Smooth muscle cell (in vitro differentiated cells): ENCODE data around the gene FAT1. TPM values are rescaled to one million over a fixed set of nuclear protein-coding genes. Genes with fewer than 3 reads are reported as not detected.
A peak's percentile ranks its signal among the peaks of the same experiment; 100 is the strongest.

Experiments
- DNase-seq: peaks from one replicate; lab custom pipeline; 2025; ENCODE audit not compliant: unreplicated experiment; lab: John Stamatoyannopoulos, UW
- H2AFZ ChIP-seq: fragments of 200-600 bp; sonication (generic); 2 replicates; pipeline ENCODE4 v1.6.0; 2016; ENCODE audit warnings: antibody characterized with exemption, low read depth, mild to moderate bottlenecking
- H3F3A ChIP-seq: fragments of 200-600 bp; sonication (generic); 2 replicates; pipeline ENCODE4 v1.6.0; 2017; ENCODE audit warnings: antibody characterized with exemption, low read depth
- H3K27ac ChIP-seq: fragments of 200-600 bp; sonication (generic); 2 replicates; pipeline ENCODE4 v1.5.1; 2016; ENCODE audit warnings: low read depth, mild to moderate bottlenecking
- H3K27me3 ChIP-seq: fragments of 200-600 bp; sonication (generic); 2 replicates; pipeline ENCODE4 v1.6.1; 2016; ENCODE audit warnings: low read depth, mild to moderate bottlenecking
- H3K36me3 ChIP-seq: fragments of 200-600 bp; sonication (generic); 2 replicates; pipeline ENCODE4 v1.5.1; 2016; ENCODE audit warnings: low read depth
- H3K4me1 ChIP-seq: fragments of 200-600 bp; sonication (generic); 2 replicates; pipeline ENCODE4 v1.5.1; 2016; ENCODE audit warnings: low read depth
- H3K4me2 ChIP-seq: fragments of 200-600 bp; sonication (generic); 2 replicates; pipeline ENCODE4 v1.6.0; 2016; ENCODE audit warnings: mild to moderate bottlenecking
- H3K4me3 ChIP-seq: fragments of 200-600 bp; sonication (generic); 2 replicates; pipeline ENCODE4 v1.5.1; 2016; ENCODE audit warnings: mild to moderate bottlenecking
- H3K79me2 ChIP-seq: fragments of 200-600 bp; sonication (generic); 2 replicates; pipeline ENCODE4 v1.6.0; 2016; ENCODE audit warnings: low read depth, mild to moderate bottlenecking
- H3K9ac ChIP-seq: fragments of 200-600 bp; sonication (generic); 2 replicates; pipeline ENCODE4 v1.6.0; 2016; ENCODE audit warnings: low read depth
- H3K9me3 ChIP-seq: fragments of 200-600 bp; sonication (generic); replicated peaks from 2 replicates; pipeline ENCODE4 v1.5.1; 2016; ENCODE audit warnings: low read depth
- H4K20me1 ChIP-seq: fragments of 200-600 bp; sonication (generic); 2 replicates; pipeline ENCODE4 v1.6.0; 2016; ENCODE audit warnings: low read depth
- CTCF ChIP-seq: fragments of 200-600 bp; sonication (generic); IDR thresholded peaks from 2 replicates; pipeline ENCODE4 v1.5.1; 2017; ENCODE audit warnings: borderline replicate concordance, mild to moderate bottlenecking, antibody characterized with exemption; ENCODE audit not compliant: insufficient read depth, poor library complexity, severe bottlenecking
- WGBS: methylation state at CpG from one replicate; pipeline ENCODE4 v1.1.7; 2016; ENCODE audit warnings: low lambda C conversion rate; 5-methylcytosine and 5-hydroxymethylcytosine counted together
- polyA plus RNA-seq: library from polyadenylated mRNA; unstranded; fragments of >200 nt; fragmentation: Nextera tagmentation; extraction: Ambion mirVana; gene quantifications from 2 replicates; pipeline ENCODE4 v1.2.1, GENCODE V29; 2016
- total RNA-seq: library from RNA; depleted of rRNA; stranded (reverse); fragments of >200 nt; gene quantifications from 2 replicates; pipeline ENCODE4 v1.2.3, GENCODE V29; 2014

FAT1 gene
- total and polyA plus RNA-seq, 2 experiments from 2014 or later = 42.4 to 395 TPM

- DNase-seq = no peak
- Histone ChIP-seq H2AFZ (no peak overlapping the region), H3K27me3 (no peaks in the 10 kb centered on the region), H3K36me3 (no peaks in the 10 kb centered on the region), H3K9ac (no peak overlapping the region), H4K20me1 (peaks cover 95% of the 10 kb centered on the region), H3K4me1 (peaks cover 62% of the 10 kb centered on the region), H3K27ac (no peak overlapping the region), H3K79me2 (peaks cover 72% of the 10 kb centered on the region), H3F3A (no peaks in the 10 kb centered on the region), H3K9me3 (no peaks in the 10 kb centered on the region), H3K4me2 (no peak overlapping the region), H3K4me3 (no peak overlapping the region)
- WGBS = 42% methylated on average over 12 of the region's 12 CpGs
- TF ChIP-seq CTCF = no peak
These were observed 35.3 kb downstream of the FAT1 start for GRCh38 chr4:186688150-186688943.

DNA sequence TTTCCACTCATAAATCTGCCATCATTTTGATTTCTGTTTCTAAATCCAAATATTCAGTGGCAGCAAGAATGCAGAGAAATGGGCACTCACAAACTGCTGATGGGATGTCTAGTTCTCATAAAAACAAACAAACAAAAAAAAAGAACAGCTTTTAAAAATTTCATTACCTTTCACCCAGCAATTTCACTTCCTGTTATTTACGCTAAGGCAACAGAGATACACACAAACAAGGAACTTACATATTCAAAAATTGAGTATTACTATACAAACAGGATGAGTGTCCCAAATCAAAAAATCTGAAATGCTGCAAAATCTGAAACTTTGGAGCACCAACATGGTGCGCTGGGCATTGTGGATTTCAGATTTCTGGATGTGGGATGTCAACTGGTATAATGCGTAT, 36.4 kb downstream of the FAT1 start:
- Histone ChIP-seq H3K79me2 (peaks cover 73% of the 10 kb centered on the region), H3K4me2 (no peak overlapping the region), H2AFZ (no peak overlapping the region), H3K4me1 (peaks cover 62% of the 10 kb centered on the region), H4K20me1 (peaks cover 95% of the 10 kb centered on the region), H3K27ac (peak overlapping the region; percentile 80), H3K4me3 (no peak overlapping the region), H3K27me3 (no peaks in the 10 kb centered on the region), H3K36me3 (no peaks in the 10 kb centered on the region), H3K9me3 (no peaks in the 10 kb centered on the region), H3K9ac (no peak overlapping the region), H3F3A (no peaks in the 10 kb centered on the region)
- no peak for TF ChIP-seq CTCF
- WGBS = 90% methylated on average over 3 of the region's 3 CpGs
- no peak for DNase-seq

- Histone ChIP-seq H3K4me2 (peak overlapping the region; percentile 67), H3K79me2 (peaks cover 73% of the 10 kb centered on the region), H3K27ac (peak overlapping the region; percentile 80), H3K9ac (no peak overlapping the region), H3K4me3 (no peak overlapping the region), H2AFZ (no peak overlapping the region), H3K4me1 (peaks cover 62% of the 10 kb centered on the region), H4K20me1 (peaks cover 94% of the 10 kb centered on the region), H3K9me3 (no peaks in the 10 kb centered on the region), H3F3A (no peaks in the 10 kb centered on the region), H3K36me3 (no peaks in the 10 kb centered on the region), H3K27me3 (no peaks in the 10 kb centered on the region)
- DNase-seq = no peak
- WGBS = 7% methylated on average over 2 of the region's 2 CpGs
- no peak for TF ChIP-seq CTCF
These were observed 37.9 kb downstream of the FAT1 start for GRCh38 chr4:186685767-186686183.

- TF ChIP-seq CTCF = no peak
- Histone ChIP-seq H3K79me2 (peaks cover 67% of the 10 kb centered on the region), H3K9me3 (no peaks in the 10 kb centered on the region), H3K4me3 (no peak overlapping the region), H3K27me3 (no peaks in the 10 kb centered on the region), H3F3A (no peaks in the 10 kb centered on the region), H3K4me1 (peaks cover 60% of the 10 kb centered on the region), H4K20me1 (peaks cover 95% of the 10 kb centered on the region), H3K36me3 (no peaks in the 10 kb centered on the region), H3K27ac (peak overlapping the region; percentile 80), H2AFZ (no peak overlapping the region), H3K4me2 (peak overlapping the region; percentile 67), H3K9ac (no peak overlapping the region)
- 64% methylated on average over 5 of the region's 5 CpGs for WGBS
- DNase-seq = no peak
These were observed 38.8 kb downstream of the FAT1 start for GRCh38 chr4:186684889-186685309.
